GM13976 (cell line): ENCODE results near the gene SLC9A1.

Experiments
- DNase-seq: peaks from one replicate; pipeline ENCODE4 v3.0.0; 2012; ENCODE audit warnings: low spot score
- in situ Hi-C: fragments of 300-500 bp; cut with MboI; formaldehyde crosslinking; loops from one replicate; pipeline ENCODE4 v1.12.0; 2022; ENCODE audit warnings: low sequenced_read_pairs, mixed read lengths, inconsistent platforms; ENCODE audit not compliant: unreplicated experiment
- TF ChIP-seq, protein P1 (sequence below): IDR thresholded peaks from 2 replicates; pipeline ENCODE4 v1.5.1; 2012; ENCODE audit warnings: borderline replicate concordance, mild to moderate bottlenecking; ENCODE audit not compliant: insufficient read depth; ENCODE audit errors: extremely low read depth, missing control alignments, control extremely low read depth

The SLC9A1 gene

DNA sequence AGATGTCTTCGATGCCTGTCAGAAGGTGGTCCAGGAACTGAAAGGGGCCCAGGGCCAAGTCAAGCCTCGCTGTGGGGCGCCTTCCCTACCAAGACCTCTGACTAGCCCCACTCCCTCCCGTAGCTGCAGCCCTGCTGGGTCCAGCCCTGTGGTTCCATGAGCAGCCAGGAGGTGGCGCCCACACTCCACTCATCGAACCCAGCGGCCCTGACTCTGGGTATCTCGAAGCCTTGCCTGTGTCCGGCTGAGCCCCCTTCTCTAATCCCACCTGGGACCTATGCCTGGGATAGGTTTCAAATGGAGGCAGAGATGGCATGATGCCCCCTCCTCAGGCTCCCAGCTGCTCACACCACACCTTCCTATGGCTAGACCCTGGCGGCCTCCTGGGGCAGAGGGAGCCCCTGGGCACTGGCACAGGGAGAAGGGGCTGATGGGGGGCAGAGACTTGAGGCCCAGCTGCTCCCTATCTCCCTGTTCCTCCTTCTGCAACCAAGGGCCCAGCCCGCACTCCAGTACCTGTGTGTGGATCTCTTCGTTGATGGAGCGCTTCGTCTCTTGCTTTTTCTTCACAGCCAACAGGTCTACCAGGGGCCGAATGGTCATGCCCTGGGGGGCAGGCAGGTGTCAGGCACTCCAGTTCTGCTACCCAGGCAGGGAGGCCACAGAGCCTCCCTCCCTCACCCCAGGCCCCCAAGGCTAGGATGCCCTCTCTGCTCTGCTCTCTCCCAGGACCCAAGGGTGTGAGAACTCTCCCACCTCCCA lies 52.0 kb downstream of the SLC9A1 start:
- peak; percentile 88 for DNase-seq
- TF ChIP-seq, protein P1, sequence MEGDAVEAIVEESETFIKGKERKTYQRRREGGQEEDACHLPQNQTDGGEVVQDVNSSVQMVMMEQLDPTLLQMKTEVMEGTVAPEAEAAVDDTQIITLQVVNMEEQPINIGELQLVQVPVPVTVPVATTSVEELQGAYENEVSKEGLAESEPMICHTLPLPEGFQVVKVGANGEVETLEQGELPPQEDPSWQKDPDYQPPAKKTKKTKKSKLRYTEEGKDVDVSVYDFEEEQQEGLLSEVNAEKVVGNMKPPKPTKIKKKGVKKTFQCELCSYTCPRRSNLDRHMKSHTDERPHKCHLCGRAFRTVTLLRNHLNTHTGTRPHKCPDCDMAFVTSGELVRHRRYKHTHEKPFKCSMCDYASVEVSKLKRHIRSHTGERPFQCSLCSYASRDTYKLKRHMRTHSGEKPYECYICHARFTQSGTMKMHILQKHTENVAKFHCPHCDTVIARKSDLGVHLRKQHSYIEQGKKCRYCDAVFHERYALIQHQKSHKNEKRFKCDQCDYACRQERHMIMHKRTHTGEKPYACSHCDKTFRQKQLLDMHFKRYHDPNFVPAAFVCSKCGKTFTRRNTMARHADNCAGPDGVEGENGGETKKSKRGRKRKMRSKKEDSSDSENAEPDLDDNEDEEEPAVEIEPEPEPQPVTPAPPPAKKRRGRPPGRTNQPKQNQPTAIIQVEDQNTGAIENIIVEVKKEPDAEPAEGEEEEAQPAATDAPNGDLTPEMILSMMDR: peak; percentile 98
- in situ Hi-C loops: loop anchor here (5.0 to 10.0 kb wide), 2 partner anchors 92 to 179 kb away; no protein-coding TSS in a partner anchor

GRCh38 chr1:27102134-27102706 lies 52.7 kb downstream of the SLC9A1 start:
- no peak for DNase-seq
- TF ChIP-seq, protein P1: no peak
- in situ Hi-C loops: loop anchor here (5.0 to 10.0 kb wide), 2 partner anchors 93 to 180 kb away; no protein-coding TSS in a partner anchor

- DNase-seq: no peak
- TF ChIP-seq, protein P1: no peak
- in situ Hi-C loops: loop anchor here (5.0 to 10.0 kb wide), 2 partner anchors 93 to 181 kb away; no protein-coding TSS in a partner anchor
Measured at GRCh38 chr1:27101696-27102095, 53.2 kb downstream of the SLC9A1 start.

DNA sequence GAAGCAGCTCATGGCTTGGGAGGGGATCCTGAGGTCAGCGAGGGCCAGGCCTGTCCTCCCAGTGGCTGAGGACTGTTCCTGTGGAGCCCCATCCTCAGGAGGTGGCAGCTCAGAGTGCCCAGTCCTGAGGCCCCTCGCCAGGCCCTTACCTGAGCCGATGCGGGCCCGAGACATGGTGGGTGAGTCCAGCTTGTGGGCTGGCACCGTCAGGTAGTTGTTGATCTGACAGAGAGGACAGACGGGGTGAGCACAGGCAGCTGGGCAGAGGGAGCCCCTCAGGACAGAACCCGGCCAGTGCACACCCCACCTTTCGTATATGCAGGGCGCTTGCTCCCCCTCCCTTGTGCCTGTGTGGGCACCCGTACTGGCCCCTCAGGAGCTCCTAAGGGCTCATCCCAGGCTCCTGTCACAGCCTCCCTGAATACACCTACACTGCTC lies 53.9 kb downstream of the SLC9A1 start:
- TF ChIP-seq, protein P1: no peak
- in situ Hi-C loops: loop anchor here (5.0 to 10.0 kb wide), 2 partner anchors 94 to 181 kb away; no protein-coding TSS in a partner anchor
- no peak for DNase-seq

DNA sequence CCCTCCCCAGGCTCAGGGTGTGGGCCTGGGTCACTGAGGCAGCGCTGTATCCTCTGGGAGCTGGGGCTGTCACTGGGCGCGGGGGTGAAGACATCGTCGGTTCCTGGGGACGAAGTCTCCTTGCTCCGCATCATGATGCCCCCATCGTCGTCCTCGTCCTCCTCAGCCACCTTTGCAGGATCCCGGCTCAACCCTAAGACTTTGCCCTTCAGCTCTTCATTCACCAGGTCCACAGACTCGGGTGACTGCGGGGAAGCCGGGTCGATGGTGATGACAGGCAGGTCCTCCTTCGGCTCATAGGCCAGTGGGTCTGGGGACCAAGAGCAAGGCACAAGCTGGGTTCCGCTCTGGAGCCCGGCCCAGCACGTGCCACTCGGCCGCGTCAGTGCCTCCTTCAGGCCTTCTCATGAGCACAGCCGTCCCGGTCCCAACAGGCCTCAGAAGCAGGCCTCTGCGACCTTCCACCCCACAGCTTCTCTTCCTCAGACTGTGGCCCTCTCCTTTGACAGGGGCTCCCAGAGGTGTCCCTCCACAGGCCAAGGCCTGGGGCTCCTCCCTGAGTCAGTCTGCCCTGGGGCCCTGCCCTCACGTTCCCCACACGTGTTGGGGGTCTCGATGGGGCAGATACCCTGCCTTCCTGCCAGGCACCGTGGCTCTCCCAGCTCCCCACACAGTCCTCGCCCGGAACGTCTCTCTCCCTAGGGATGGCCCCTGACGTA lies 54.4 kb downstream of the SLC9A1 start:
- DNase-seq: no peak
- in situ Hi-C loops: loop anchor here (5.0 to 10.0 kb wide), 2 partner anchors 94 to 182 kb away; no protein-coding TSS in a partner anchor
- TF ChIP-seq, protein P1: no peak

DNA sequence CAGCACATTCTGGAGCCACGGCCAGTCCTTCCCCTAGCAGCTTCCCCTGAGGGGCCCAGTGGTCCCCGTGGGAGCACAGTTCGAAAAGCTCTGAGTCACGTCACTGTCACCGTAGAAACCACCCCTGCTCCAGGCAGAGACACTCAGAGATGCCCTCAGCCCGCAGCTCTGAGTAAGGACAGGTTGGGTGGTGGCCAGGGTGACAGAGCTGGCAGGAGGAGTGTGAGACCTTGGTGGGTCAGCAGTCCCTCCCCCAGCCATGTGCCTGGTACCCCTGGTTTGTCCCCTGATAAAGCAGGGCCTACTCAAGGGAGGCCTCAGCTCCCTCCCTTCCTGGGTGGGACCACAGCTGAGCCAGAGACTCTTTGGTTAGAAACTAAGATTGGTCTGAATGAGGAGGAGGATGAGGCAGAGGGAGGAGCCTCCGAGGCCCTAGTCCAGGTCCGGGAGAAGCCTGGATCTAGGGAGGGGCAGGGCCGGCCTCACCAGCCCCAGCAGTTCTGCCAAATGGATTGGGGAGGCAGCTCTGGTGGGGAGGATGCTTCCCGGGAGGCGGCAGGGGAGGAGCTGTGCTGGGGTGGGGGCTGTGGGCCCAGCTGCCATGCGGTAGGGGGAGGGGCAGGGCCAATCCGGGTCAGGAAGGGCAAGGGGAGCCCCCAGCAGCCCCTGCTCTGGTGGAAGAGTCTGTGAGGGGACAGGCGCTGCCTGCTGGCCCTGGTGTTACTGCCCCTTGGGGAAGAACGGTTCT lies 55.2 kb downstream of the SLC9A1 start:
- TF ChIP-seq, protein P1: no peak
- peak; percentile 82 for DNase-seq
- in situ Hi-C loops: loop anchor here (5.0 to 10.0 kb wide), 3 partner anchors 52 to 183 kb away; no protein-coding TSS in a partner anchor
